ENCODE data around the gene ZNF575. TPM values are rescaled to one million over a fixed set of nuclear protein-coding genes. Genes with fewer than 3 reads are reported as not detected.

Gene ZNF575
- total RNA-seq, 2 experiments from 2014 or later = 2.6 to 2.7 TPM

DNA sequence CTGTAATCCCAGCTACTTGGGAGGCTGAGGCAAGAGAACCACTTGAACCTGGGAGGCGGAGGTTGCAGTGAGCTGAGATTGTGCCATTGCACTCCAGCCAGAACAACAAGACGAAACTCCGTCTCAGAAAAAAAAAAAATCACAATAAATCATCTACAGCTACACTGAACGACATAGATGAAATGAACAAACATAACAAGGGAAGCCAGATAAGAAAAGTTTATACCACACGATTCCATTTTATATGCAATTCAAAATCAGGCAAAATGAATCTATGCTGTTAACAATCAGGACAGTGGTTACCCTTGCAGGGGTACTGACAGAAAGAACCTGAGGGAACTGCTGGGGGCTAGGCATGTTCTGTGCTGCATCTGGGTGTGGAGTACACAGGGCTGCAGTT, 36.7 kb downstream of the ZNF575 start:
- Mint-ChIP-seq H3K27me3 (no peaks in the 10 kb centered on the region), H3K4me3 (no peak overlapping the region), H3K4me1 (ENCODE audit: low read depth) (peaks cover 43% of the 10 kb centered on the region), H3K9me3 (no peaks in the 10 kb centered on the region), H3K36me3 (ENCODE audit: low read depth) (peaks cover 16% of the 10 kb centered on the region), H3K27ac (peak overlapping the region; percentile 52)
- Histone ChIP-seq H3K4me1 (ENCODE audit: insufficient read depth, low read length) (peaks cover 17% of the 10 kb centered on the region), H3K9me3 (ENCODE audit: control insufficient read depth in 1 of 2, insufficient read depth in 1 of 2, low read length in 2 of 2) (no peaks in the 10 kb centered on the region), H3K27ac (ENCODE audit: low read depth in 1 of 2, low read length in 2 of 2) (no peak overlapping the region), H3K27me3 (ENCODE audit: control insufficient read depth in 1 of 2, insufficient read depth in 2 of 2, low read length in 2 of 2) (no peaks in the 10 kb centered on the region), H3K4me3 (ENCODE audit: low read length) (no peak overlapping the region), H3K36me3 (ENCODE audit: insufficient read depth, low read length) (no peaks in the 10 kb centered on the region)
- intact Hi-C loops (cut with DNase I, micrococcal nuclease) = no loop called here
- no peak for ATAC-seq (ENCODE audit: poor library complexity)
- TF ChIP-seq, protein P1, sequence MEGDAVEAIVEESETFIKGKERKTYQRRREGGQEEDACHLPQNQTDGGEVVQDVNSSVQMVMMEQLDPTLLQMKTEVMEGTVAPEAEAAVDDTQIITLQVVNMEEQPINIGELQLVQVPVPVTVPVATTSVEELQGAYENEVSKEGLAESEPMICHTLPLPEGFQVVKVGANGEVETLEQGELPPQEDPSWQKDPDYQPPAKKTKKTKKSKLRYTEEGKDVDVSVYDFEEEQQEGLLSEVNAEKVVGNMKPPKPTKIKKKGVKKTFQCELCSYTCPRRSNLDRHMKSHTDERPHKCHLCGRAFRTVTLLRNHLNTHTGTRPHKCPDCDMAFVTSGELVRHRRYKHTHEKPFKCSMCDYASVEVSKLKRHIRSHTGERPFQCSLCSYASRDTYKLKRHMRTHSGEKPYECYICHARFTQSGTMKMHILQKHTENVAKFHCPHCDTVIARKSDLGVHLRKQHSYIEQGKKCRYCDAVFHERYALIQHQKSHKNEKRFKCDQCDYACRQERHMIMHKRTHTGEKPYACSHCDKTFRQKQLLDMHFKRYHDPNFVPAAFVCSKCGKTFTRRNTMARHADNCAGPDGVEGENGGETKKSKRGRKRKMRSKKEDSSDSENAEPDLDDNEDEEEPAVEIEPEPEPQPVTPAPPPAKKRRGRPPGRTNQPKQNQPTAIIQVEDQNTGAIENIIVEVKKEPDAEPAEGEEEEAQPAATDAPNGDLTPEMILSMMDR (IDR thresholded peaks at IDR 0.05) = no peak
- DNase-seq = no peak
- ChIA-PET CTCF (interaction anchor here (0.7 kb wide), 1 partner anchor 14 kb away, joined by 4 read pairs; no protein-coding TSS in a partner anchor), POLR2A (no interaction called here)

DNA sequence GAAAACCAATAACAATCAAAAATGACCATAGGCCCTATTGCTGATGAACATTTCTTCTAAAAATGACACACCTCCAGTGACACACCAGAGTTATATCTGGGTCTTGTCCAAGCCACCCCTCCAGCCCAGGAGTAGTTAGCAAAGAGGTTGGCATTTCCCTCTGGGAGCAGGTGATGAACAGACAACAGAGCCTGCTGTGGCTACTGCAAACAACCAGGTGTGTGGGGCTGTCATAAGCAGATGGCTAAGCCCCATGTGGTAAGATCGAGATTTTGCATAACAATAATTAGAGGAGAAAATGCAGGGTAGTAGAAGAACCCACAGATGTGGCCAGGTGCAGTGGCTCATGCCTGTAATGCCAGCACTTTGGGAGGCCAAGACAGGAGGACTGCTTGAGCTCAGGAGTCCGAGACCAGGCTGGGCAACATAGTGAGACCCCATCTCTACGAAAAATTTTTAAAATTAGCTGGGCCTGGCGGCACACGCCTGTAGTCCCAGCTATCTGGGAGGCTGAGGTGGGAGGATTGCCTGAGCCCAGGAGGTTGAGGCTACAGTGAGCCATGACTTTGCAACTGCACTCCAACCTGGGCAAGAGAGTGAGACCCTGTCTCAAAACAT, 37.3 kb downstream of the ZNF575 start:
- Histone ChIP-seq H3K36me3 (ENCODE audit: insufficient read depth, low read length) (no peaks in the 10 kb centered on the region), H3K27me3 (ENCODE audit: control insufficient read depth in 1 of 2, insufficient read depth in 2 of 2, low read length in 2 of 2) (no peaks in the 10 kb centered on the region), H3K27ac (ENCODE audit: low read depth in 1 of 2, low read length in 2 of 2) (peak overlapping the region in 1 of 2 donors; percentile 29), H3K4me3 (ENCODE audit: low read length) (no peak overlapping the region), H3K9me3 (ENCODE audit: control insufficient read depth in 1 of 2, insufficient read depth in 1 of 2, low read length in 2 of 2) (no peaks in the 10 kb centered on the region), H3K4me1 (ENCODE audit: insufficient read depth, low read length) (peaks cover 19% of the 10 kb centered on the region)
- TF ChIP-seq, protein P1 (IDR thresholded peaks at IDR 0.05) = no peak
- ATAC-seq (ENCODE audit: poor library complexity) (no peak), DNase-seq (no peak)
- CTCF ChIA-PET = no interaction called here
- Mint-ChIP-seq H3K27ac (peak overlapping the region; percentile 52), H3K27me3 (no peaks in the 10 kb centered on the region), H3K4me3 (no peak overlapping the region), H3K9me3 (no peaks in the 10 kb centered on the region), H3K36me3 (ENCODE audit: low read depth) (peaks cover 22% of the 10 kb centered on the region), H3K4me1 (ENCODE audit: low read depth) (peaks cover 43% of the 10 kb centered on the region)
- intact Hi-C loops (cut with DNase I, micrococcal nuclease) = no loop called here
- POLR2A ChIA-PET = no interaction called here

DNA sequence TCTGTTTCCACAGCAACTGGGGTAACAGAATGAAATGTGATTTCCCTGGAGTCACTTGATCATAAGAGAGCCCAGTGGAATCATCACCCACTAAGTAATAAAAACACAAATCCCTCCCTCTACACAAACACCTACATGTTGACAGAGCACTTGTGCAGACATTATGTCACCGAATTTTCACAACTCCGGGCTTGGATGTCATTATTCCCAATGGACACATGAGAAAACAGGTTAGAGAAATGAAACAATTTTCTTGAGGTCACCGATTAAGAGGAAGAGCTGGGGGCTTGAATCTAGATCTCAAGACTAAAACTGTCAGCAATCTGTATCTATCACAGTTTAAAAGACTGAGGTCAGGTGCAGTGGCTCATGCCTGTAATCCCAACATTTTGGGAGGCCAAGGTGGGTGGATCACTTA, 39.2 kb downstream of the ZNF575 start:
- intact Hi-C loops (cut with DNase I, micrococcal nuclease) = no loop called here
- H3K9me3 ChIP-seq (ENCODE audit: control insufficient read depth in 1 of 2, insufficient read depth in 1 of 2, low read length in 2 of 2) = no peaks in the 10 kb centered on the region
- H3K27ac ChIP-seq (ENCODE audit: low read depth in 1 of 2, low read length in 2 of 2) = no peak overlapping the region
- ATAC-seq (ENCODE audit: poor library complexity) = no peak
- H3K4me3 ChIP-seq (ENCODE audit: low read length) = no peak overlapping the region
- TF ChIP-seq, protein P1 (IDR thresholded peaks at IDR 0.05) = no peak
- peaks cover 51% of the 10 kb centered on the region for H3K4me1 Mint-ChIP-seq (ENCODE audit: low read depth)
- peak overlapping the region; percentile 48 for H3K27ac Mint-ChIP-seq
- H3K36me3 Mint-ChIP-seq (ENCODE audit: low read depth) = peaks cover 27% of the 10 kb centered on the region
- no peaks in the 10 kb centered on the region for H3K27me3 ChIP-seq (ENCODE audit: control insufficient read depth in 1 of 2, insufficient read depth in 2 of 2, low read length in 2 of 2)
- no peaks in the 10 kb centered on the region for H3K36me3 ChIP-seq (ENCODE audit: insufficient read depth, low read length)
- no peak overlapping the region for H3K4me3 Mint-ChIP-seq
- DNase-seq = no peak
- ChIA-PET CTCF (interaction anchor here (0.9 to 1.2 kb wide), 2 partner anchors 17 to 22 kb away, joined by 3 read pairs; no protein-coding TSS in a partner anchor), POLR2A (interaction anchor here (0.6 kb wide), 1 partner anchor 43 kb away, joined by 3 read pairs; no protein-coding TSS in a partner anchor)
- H3K27me3 Mint-ChIP-seq = no peaks in the 10 kb centered on the region
- H3K4me1 ChIP-seq (ENCODE audit: insufficient read depth, low read length) = peaks cover 28% of the 10 kb centered on the region
- H3K9me3 Mint-ChIP-seq = no peaks in the 10 kb centered on the region

Data from CD4-positive, alpha-beta T cell (primary cell).